HepG2 (cell line): ENCODE measurements around the gene RABGAP1.

Experiments used
- ATM ChIP-seq: fragments of 450-650 bp; IDR thresholded peaks from 2 replicates; pipeline ENCODE4 v1.7.1; 2017; ENCODE audit warnings: mild to moderate bottlenecking, borderline replicate concordance
- CREBL2 ChIP-seq: sonication (generic); formaldehyde crosslinking; IDR thresholded peaks from 2 replicates; pipeline ENCODE4 v1.8.1; 2023; ENCODE audit warnings: missing genetic modification reagents, mild to moderate bottlenecking, borderline replicate concordance
- CTCF ChIP-seq: sonication (generic); formaldehyde crosslinking; IDR thresholded peaks from 2 replicates; pipeline ENCODE4 v1.5.0; 2020; ENCODE audit warnings: mild to moderate bottlenecking, missing genetic modification reagents, moderate library complexity
- DBP ChIP-seq: sonication (generic); formaldehyde crosslinking; IDR thresholded peaks from 2 replicates; pipeline ENCODE4 v1.4.0; 2020; ENCODE audit warnings: missing genetic modification reagents; ENCODE audit errors: not compliant biosample characterization
- EP300 ChIP-seq, 3 experiments: sonication (generic) in 1 of 3; formaldehyde crosslinking in 1 of 3; IDR thresholded peaks; 2 replicates each; pipeline versions ENCODE4 v1.5.1 to v1.6.1; 2011 to 2020; ENCODE audit warnings: low read depth in 2 of 3, low read length in 2 of 3, borderline replicate concordance in 1 of 3, improper control_type of control experiment in 1 of 3, mild to moderate bottlenecking in 1 of 3, missing genetic modification reagents in 1 of 3, moderate library complexity in 1 of 3
- MAX ChIP-seq: IDR thresholded peaks from 2 replicates; pipeline ENCODE4 v1.6.1; 2012; ENCODE audit warnings: inconsistent platforms
- STAG1 ChIP-seq: sonication (generic); formaldehyde crosslinking; IDR thresholded peaks from 2 replicates; pipeline ENCODE4 v1.4.0; 2020; ENCODE audit warnings: missing genetic modification reagents
- ZFP36 ChIP-seq: fragments of 150-350 bp; IDR thresholded peaks from 2 replicates; pipeline ENCODE4 v1.6.1; 2018; ENCODE audit warnings: borderline replicate concordance, low read length, low read depth; ENCODE audit not compliant: partially characterized antibody
- ZNF101 ChIP-seq: sonication (generic); formaldehyde crosslinking; IDR thresholded peaks from 2 replicates; pipeline ENCODE4 v1.4.0; 2020; ENCODE audit warnings: mild to moderate bottlenecking, low read depth, missing genetic modification reagents, borderline replicate concordance

- no peak for TF ChIP-seq CTCF (CRISPR knock-in tag)
- no peak for TF ChIP-seq MAX
- TF ChIP-seq CREBL2 (CRISPR knock-in tag): no peak
- no peak for TF ChIP-seq ZFP36
- no peak for TF ChIP-seq ZNF101
- TF ChIP-seq ATM: no peak
- no peak for TF ChIP-seq EP300 (IDR thresholded peaks at IDR 0.05; ENCODE audit: low read depth in 2 of 2, low read length in 2 of 2)
- TF ChIP-seq EP300 (CRISPR knock-in tag; IDR thresholded peaks at IDR 0.05; ENCODE audit: borderline replicate concordance): no peak
- no peak for TF ChIP-seq DBP (CRISPR knock-in tag)
- TF ChIP-seq STAG1 (CRISPR knock-in tag): no peak
Observed at GRCh38 chr9:123127512-123128075, 186.8 kb downstream of the RABGAP1 start.
